HG03565 (cell line): ENCODE measurements around the gene ATG13.

ENCODE experiments used
- ATAC-seq: cut with Tn5 transposase; IDR thresholded peaks from one replicate; pipeline ENCODE4 v1.9.1; 2021; ENCODE audit warnings: mild to moderate bottlenecking, moderate library complexity; ENCODE audit not compliant: unreplicated experiment

The ATG13 gene

GRCh38 chr11:46722566-46723358 is 105.4 kb downstream of the ATG13 start:
- no peak for ATAC-seq

- no peak for ATAC-seq
These were observed 106.0 kb downstream of the ATG13 start for GRCh38 chr11:46723359-46723680.

- ATAC-seq: no peak
These were observed 106.7 kb downstream of the ATG13 start for GRCh38 chr11:46724088-46724487.
